Measurements from ENCODE around the gene WDR26.
A peak's percentile ranks its signal among the peaks of the same experiment; 100 is the strongest.
"Not testable (repeated sequence)": the region's sequence is repeated elsewhere in the genome, so short reads cannot be mapped to it uniquely, and the experiment has no call there.

WDR26 gene

GRCh38 chr1:224434691-224435317 is at the start of gene WDR26:
Gene WDR26 (minus strand): TSS chr1:224434797.
- ATAC-seq, result peak; percentile 86 to 89

GRCh38 chr1:224483206-224483605 is 48.6 kb upstream of the WDR26 start:
- ATAC-seq, result not testable (repeated sequence)

DNA sequence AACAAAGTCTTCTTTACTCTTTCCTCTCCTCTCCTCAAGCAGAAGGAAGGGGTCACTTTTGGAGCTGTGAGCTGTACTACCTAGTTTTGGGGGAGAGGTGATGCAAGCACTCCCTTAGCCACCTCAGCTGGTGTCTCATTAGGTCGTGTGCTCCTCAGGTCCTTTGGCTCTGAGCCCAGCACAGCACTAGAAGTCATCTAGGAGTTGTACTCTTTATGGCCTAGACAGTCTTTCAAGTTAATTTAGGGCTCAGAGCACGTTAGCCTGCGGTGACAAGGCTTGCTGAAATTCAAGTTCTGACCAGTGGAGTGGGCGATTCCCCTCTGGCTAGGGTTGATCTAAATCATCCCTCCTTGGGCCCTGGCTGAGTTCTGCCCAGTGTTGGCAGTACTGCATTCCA is 48.0 kb upstream of the WDR26 start:
- no peak for ATAC-seq

DNA sequence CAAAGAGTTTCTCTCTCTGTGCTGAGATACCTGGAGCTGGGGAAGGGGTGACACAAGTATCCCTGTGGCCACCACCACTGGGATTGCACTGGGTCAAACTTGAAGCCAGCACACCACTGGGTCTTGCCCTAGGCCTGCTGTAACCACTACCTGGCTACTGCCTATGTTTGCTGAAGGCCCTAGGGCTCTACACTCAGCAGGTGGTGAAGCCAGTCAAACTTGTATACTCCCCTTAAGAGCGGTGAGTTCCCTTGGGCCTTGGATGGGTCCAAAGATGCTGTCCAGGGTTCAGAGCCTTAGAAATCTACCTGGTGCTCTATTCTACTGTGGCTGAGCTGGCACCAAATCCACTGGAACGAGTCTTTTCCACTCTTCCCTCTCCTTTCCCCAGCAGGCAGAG is 47.0 kb upstream of the WDR26 start:
- ATAC-seq, result no peak

DNA sequence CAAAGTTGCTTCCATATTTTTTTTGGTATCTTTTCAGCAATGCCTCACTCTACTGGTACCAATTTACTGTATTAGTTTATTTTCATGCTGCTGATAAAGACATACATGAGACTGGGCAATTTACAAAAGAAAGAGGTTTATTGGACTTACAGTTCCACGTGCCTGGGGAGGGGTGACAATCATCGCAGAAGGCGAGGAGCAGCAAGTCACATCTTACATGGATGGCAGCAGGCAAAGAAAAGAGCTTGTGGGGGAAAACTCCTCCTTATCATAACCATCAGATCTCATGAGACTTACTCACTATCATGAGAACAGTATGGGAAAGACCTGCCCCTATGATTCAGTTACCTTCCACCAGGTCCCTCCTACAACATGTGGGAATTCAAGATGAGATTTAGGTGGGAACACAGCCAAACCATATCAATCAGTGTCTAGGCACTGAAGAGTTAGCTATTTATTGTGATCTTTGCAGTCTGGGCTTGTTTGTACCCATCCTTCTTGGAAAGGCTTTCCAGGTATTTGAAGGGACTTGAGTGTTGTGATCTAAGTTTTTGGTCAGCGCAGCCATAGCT is 46.4 kb upstream of the WDR26 start:
- ATAC-seq, result not testable (repeated sequence)

- not testable (repeated sequence) for ATAC-seq
Measured at GRCh38 chr1:224480200-224480599, 45.6 kb upstream of the WDR26 start.

DNA sequence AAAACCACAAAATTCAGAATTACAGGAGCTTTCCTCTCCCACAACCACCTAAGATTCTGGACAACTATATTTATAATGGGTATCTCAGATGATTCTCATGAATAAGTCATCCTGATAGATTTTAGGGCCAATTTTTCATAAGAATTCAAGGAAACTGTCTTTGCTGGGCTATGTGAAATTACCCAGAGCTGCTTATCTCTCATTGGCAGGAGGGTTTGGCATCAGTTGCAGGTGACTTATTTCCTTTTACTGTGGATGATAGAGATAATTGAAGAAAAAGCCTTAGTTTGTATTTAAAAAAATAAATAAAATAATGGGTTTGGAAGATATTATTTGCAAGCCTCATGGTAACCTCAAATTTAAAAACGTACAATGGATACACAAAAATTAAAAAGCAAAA is 38.2 kb upstream of the WDR26 start:
- no peak for ATAC-seq

DNA sequence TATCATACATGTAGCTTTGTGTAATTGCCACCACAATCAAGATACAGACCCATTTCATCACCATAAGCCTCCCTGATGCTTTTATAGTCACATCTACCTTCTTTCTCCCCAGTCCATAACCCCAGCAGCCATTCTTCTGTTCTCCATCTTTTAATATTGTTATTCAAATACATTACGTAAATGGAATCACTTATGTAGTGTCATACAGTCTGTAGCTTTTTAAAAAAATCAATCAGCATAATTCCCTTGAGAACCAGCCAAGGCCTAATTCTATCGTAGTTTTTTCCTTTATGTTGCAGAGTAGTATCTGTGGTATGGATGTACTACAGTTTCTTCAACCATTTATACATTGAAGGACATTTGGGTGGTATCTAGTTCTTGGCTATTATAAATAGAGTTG is 31.6 kb upstream of the WDR26 start:
- ATAC-seq, result no peak

DNA sequence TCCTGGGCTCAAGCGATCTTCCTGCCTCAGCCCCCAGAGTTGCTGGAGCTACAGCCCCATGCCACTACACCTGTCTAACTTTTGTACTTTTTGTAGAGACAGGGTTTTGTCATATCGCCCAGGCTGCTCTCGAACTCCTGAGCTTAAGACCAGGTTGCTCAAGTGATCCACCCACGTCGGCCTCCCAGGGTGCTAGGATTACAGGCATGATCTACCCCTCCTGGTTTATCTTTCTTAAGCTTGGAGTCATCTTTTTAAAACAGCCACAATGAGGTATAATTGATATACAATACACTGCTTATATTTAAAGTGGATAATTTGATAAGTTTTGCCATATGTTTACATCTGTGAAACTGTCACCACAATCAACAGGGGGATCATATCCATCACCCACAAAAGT is 25.4 kb upstream of the WDR26 start:
- ATAC-seq, result no peak

- ATAC-seq, result no peak
Measured at GRCh38 chr1:224458996-224459395, 24.4 kb upstream of the WDR26 start.

GRCh38 chr1:224458296-224458695 is 23.7 kb upstream of the WDR26 start:
- no peak for ATAC-seq

- no peak for ATAC-seq
Measured at GRCh38 chr1:224457782-224458144, 23.2 kb upstream of the WDR26 start.

- no peak for ATAC-seq
Measured at GRCh38 chr1:224456637-224456953, 22.0 kb upstream of the WDR26 start.

- ATAC-seq, result peak in 1 of 2 donors; percentile 60
Measured at GRCh38 chr1:224454402-224455055, 19.9 kb upstream of the WDR26 start.

DNA sequence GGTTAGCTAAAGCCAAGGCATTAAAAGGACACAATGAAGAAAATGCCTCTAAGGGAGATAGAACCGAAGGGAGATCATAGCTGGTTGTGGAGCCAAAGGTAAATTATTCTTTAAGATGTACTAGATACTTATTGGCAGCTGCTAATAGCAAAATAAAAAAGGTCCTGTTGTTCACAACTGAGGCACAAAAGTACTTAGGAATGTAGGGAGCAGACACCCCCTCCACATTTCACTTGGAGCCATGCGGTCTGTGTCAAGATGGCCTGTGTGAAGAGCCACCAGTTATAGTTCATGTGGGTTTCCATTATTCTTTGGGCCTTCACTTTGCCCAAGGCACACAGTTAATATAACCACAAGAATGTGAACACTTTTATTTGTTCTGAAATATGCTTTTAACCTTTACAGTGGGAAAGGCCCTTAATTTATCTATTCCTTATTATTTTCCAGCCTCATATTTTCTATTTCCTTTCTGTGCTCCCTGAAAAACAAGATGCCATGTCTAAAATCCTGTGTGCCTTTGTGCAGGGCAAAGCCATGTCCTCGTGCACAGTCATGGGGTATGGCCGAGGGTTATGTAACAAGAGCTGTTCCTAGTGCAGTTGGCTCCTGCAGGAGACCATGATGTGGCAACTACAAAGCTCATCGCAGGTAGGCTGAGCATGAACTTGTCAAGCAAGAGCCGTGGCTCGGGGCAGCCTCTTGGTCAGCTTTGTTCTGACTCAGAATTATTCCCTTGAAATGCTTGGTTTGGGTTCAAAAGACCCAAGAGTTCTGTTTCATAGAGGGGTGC is 16.2 kb upstream of the WDR26 start:
- ATAC-seq, result no peak

- ATAC-seq, result no peak
Measured at GRCh38 chr1:224450159-224450558, 15.6 kb upstream of the WDR26 start.

- no peak for ATAC-seq
Measured at GRCh38 chr1:224448453-224449017, 13.9 kb upstream of the WDR26 start.

DNA sequence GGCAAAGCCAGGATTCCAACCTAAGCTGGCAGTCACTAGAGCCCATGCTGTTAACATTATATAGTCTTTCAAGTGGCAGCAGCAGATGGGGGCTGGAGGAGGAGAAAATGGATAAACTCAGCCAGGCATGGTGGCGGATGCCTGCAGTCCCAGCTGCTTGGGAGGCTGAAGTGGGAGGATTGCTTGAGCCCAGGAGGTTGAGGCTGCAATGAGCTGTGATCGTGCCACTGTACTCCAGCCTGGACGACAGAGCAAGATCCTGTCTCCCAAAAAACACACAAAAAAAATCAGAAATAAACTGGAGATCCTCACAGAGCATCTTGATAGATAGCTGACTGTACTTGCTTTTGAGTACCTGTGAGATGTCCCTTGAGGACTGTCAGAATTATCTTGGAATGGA is 13.4 kb upstream of the WDR26 start:
- no peak for ATAC-seq

DNA sequence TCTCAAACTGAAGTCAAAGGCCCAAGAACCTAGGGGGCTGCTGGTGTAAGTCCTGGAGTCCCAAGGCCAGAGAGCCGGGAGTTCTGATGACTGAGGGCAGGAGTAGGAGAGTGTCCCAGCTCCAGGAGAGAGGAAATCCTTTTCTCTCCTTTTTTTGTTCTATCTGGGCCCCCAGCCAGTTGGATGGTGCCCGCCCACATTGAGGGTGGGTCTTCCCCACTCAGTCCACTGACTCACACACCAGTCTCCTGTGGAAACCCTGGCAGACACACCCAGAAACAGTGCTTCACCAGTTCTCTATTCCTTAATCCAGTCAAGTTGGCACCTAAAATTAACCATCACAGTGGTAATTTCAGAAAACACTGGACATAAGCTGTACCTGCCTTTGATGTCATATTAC is 12.7 kb upstream of the WDR26 start:
- no peak for ATAC-seq

- no peak for ATAC-seq
Measured at GRCh38 chr1:224438989-224439388, 4.4 kb upstream of the WDR26 start.

GRCh38 chr1:224435999-224436398 is 1.4 kb upstream of the WDR26 start:
- ATAC-seq, result no peak

- ATAC-seq, result peak; percentile 23 to 24
Measured at GRCh38 chr1:224435318-224435763, 744 bp upstream of the WDR26 start.

All from activated CD4-positive, CD25-positive, alpha-beta regulatory T cell treated with anti-CD3 and anti-CD28 coated beads, Interleukin-2, amount 50 U/mL, for 24 hours (primary cell).